Stimulated activated CD4-positive, alpha-beta T cell treated with anti-CD3 and anti-CD28 coated beads, TNF-alpha, amount 100 ng/mL, for 1 hour (primary cell): ENCODE measurements around the gene RAD23A.
A peak's percentile ranks its signal among the peaks of the same experiment; 100 is the strongest.
"Not testable (repeated sequence)": the region's sequence is repeated elsewhere in the genome, so short reads cannot be mapped to it uniquely, and the experiment has no call there.

Experiments used
- DNase-seq, 3 donors: peaks; one replicate each; pipeline ENCODE4 v3.0.0-alpha.2; 2020; ENCODE audit warnings: low read depth in 3 of 3, low spot score in 1 of 3

Gene RAD23A

DNA sequence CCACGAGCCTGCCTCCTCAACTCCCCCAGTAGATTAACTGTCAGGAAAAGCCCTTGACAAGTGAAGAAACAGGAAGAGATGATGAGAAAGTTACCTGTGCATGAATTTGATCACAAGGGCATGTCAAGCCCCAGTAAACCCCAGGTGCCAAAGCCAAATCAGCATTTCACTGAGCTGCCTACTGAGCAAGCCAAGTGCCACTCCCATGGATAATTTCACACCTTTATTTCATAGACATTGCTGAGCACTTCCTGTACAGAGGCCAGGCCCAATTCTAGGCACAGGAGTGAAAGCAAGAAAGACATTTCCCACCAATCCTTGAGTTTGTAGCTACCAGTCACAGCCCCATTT, 8.9 kb downstream of the RAD23A start:
- no peak for DNase-seq

DNA sequence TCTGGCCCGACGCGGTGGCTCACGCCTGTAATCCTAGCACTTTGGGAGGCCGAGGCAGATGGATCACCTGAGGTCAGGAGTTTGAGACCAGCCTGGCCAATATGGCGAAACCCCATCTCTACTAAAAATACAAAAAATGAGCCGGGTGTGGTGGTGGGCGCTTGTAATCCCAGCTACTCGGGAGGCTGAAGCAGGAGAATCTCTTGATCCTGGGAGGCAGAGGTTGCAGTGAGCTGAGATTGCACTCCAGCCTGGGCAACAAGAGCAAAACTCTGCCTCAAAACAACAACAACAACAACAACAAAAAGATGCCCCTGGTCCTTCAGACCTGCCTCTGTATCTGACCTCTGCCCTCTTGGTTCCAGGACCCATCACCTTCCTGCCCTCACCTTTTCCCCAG, 9.9 kb downstream of the RAD23A start:
- not testable (repeated sequence) for DNase-seq

DNA sequence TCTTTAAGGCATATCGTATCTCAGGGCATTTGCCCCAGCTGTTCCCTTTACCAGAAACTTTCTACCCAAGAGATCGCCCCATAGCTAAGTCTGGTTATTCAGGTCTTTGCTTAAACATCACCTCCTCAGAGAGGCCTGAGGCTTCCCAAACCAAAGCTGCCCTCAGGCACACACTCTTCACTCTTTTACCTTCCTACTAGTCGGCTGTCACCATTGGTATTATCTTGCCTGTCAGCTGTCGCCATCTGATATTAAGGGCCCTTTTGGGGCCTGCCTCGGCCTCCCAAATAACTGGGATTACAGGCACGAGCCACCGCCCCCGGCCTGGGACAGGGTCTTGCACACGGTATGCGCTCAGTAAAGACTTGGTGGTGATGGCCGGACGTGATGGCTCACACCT, 10.3 kb downstream of the RAD23A start:
- DNase-seq, result no peak

DNA sequence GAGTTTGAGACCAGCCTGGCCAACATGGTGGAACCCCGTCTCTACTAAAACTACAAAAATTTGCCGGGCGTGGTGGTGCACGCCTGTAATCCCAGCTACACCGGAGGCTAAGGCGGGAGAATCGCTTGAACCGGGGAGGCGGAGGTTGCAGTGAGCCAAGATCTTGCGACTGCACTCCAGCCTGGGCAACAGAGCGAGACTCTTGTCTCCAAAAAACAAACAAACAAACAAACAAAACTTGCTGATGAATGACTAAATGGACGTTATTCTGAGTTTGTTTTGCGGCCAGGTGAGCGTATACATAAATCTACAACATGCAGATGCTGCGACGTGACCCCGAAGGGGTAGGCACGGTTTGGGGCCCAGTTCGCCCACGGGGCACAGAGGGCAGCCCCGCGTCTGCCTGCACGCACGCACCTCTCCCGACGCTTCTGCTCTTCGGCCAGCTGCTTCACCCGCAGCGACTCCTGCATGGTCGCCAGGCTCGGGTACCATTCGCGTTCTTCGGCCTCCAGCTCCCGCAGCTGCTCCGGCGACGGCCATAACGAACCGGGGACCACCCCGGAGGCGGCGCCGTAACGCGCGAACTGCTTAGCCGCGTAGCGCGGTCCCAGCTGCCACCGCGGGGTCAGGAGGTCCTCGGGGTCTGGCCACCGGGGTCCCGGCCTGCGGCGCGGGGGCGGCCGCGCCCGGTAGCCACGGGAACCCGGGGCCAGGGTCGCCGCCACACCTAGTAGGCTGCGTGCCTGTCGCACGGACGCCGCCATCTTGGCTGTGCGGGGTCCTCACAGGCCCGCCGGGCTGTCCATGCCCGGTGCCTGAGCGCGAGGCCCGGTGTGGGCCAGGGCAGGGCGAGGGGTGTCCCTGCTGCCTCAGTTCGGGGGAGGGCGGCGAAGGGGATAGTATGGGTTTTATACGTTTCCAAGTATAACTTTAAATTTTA, 11.1 kb downstream of the RAD23A start, which contains the start of gene GADD45GIP1:
Gene GADD45GIP1, minus strand, starts transcription at position 778 of the 943 bp plus-strand sequence. Its CDS starts 11 bp downstream, at position 767.
- DNase-seq, result peak; percentile 54 to 75 (median 55)

DNA sequence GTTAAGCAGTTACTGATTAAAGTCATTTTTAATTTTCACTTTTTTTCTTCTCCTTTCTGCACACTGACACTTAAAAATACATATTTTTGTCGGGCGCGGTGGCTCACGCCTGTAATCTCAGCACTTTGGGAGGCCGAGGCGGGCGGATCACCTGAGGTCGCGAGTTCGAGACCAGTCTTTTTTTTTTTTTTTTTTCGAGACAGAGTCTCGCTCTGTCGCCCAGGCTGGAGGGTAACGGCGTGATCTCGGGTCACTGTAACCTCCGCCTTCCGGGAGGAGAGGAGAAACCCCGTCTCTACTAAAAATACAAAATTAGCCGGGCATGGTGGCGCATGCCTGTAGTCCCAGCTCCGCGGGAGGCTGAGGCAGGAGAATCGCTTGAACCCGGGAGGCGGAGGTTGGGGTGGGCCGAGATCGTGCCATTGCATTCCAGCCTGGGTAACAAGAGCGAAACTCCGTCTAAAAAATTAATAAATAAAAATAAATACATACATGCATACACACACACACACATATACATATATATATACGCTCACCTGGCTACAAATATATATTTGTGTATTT, 11.8 kb downstream of the RAD23A start:
- not testable (repeated sequence) for DNase-seq

DNA sequence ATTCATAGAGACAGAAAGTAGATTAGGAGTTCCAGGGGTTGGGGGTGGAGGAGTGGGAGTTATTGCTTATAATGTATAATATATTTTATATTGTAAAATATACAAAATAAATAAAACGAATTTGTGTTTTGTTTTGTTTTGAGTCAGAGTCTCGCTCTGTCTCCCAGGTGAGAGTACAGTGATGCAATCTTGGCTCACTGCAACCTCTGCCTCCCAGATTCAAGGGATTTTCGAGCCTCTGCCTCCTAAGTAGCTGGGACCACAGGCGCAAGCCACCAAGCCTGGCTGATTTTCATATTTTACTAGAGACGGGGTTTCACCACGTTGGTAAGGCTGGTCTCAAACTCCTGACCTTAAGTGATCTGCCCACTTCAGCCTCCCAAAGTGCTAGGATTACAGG, 13.8 kb downstream of the RAD23A start:
- DNase-seq, result no peak

DNA sequence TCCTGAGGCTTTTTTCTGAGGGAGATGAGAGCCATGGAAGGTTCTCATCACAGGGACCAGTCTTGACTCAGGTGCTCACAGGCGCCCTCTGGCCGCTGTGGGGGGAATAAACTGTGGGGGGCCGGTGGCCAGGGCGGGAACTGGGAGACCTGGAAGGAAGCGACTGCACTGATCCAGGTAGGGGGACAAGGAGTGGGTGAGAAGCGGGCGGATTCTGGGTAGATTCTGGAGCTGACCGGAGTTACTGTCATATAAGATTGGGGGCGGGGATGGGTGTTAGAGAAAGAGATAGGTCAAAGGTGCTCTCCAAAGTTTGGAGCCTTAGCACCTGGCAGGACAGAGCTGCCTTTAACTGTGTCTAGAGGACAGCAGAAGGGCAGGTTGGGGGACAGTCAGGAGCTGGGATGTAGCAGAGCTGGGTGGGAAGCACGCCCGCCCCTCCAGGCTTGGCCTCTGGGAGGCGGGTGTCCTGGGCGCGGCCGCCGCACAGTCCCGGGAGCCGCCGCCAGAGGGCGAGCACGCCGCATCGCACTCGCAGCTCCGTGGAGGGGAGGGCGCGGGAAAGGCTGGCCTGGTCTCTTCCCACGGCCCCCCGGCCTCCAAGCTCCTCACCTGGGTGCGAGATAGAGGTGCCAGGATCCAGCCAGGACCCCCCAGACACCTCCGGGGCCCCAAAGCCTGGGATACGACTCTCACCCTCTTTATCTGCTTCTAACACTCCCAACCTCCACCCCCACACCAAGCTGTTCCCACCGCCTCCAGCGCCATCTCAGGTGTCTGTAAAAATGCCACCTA, 19.6 kb downstream of the RAD23A start:
- peak; percentile 52 to 76 (median 57) for DNase-seq

DNA sequence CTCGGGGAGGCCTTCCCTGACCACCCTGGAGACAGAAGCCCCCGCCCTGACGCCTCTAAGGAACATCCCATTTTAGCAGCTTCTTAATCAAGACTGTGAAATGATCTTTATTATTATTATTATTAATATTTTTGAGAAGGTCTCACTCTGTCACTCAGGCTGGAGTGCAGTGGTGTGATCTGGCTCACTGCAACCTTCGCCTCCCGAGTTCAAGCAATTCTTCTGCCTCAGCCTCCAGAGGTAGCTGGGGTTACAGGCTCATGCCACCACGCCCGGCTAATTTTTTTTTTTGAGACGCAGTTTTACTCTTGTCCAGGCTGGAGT, 20.1 kb downstream of the RAD23A start:
- no peak for DNase-seq

DNA sequence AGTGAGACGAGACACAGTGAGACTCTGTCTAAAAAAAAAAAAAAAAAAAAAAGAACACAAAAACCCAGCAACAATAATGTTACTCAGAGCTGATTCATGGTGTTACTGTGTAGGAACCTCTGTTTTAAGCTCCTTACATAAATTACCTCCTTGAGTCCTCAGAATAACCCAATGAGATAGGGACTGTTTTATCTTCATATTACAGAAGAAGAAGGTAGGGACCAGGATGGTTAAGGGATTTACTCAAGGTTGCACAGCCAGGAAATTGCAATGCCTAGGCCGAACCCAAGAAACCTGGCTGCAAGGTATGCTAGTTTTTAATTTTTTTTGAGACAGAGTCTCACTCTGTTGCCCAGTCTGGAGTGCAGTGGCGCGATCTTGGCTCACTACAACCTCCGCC, 22.2 kb downstream of the RAD23A start:
- no peak for DNase-seq

DNA sequence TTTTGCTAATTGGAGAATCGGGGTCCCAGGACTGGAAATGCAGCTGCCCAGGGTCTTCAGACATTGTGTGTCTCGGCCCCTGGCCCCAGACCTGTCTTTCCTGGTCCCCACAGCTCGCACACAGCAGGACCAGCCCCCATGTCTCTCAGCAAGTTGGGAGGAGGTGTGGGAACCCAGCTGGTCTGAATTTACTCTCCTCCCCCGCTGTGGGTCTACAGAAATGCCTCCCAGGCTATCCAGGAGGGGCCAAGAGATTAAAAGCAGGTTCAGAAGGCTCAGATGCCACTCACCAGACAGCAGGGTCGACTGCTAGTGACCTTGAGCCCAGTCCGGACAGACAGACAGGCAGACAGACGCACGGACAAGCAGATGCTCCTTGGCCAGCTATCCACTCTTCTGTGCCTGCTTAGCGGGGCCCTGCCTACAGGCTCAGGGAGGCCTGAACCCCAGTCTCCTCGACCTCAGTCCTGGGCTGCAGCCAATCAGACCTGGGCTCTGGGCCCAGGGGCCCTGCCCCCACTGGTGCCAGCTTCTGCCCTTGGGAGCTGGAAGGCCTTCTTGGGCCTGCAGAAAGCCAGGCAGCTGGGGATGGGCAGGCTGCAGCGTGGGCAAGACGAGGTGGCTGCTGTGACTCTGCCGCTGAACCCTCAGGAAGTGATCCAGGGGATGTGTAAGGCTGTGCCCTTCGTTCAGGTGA, 23.8 kb downstream of the RAD23A start, which contains the start of gene DAND5:
Gene DAND5, plus strand, starts transcription at position 285 of the 697 bp plus-strand sequence. Its CDS starts 85 bp downstream, at position 370.
- no peak for DNase-seq

DNA sequence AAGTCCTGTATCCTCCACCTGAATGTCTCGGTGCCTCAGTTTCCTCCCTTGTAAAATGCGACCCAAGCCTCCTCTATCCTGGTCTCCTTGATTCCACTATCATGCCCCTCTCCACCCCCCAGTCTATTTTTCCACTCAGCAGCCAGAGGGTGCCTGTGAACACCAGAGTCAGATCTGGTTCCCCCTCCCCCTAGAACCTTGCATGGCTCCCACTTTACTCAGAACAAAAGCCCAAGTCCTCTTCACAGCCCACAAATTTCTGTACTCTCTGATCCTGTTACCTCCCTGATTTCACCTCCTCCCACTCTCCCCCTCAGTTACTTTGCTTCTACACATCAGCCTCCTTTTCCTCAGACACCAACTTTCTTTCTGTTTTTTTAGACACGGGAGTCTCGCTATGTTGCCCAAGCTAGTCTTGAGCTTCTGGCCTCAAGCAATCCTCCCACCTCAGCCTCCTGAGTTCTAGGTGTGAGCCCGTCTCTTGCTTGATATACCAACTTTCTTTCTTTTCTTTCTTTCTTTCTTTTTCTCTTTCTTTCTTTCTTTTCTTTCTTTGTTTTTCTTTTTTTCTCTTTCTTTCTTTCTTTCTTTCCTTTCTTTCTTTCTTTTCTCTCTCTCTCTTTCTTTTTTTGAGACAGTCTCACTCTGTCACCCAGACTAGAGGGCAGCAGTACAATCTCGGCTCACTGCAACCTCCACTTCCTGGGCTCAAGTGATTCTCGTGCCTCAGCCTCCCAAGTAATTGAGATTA, 24.6 kb downstream of the RAD23A start:
- no peak for DNase-seq

DNA sequence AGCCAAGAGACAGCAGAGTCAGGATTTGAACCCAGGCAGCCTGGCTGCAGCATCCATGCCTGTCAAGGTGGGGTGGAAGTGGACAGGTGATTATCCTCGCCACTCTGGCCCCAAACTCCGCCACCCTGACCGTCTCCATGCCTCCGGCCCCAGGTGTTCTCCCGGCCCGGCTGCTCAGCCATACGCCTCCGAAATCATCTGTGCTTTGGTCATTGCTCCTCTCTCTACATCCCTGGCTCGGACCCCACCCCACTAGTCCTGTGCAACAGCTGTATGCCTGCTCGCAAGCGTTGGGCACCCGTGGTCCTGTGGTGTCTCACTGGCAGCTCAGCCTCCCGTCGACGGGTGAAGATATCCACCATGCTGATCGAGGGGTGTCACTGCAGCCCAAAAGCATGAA, 27.6 kb downstream of the RAD23A start:
- no peak for DNase-seq

DNA sequence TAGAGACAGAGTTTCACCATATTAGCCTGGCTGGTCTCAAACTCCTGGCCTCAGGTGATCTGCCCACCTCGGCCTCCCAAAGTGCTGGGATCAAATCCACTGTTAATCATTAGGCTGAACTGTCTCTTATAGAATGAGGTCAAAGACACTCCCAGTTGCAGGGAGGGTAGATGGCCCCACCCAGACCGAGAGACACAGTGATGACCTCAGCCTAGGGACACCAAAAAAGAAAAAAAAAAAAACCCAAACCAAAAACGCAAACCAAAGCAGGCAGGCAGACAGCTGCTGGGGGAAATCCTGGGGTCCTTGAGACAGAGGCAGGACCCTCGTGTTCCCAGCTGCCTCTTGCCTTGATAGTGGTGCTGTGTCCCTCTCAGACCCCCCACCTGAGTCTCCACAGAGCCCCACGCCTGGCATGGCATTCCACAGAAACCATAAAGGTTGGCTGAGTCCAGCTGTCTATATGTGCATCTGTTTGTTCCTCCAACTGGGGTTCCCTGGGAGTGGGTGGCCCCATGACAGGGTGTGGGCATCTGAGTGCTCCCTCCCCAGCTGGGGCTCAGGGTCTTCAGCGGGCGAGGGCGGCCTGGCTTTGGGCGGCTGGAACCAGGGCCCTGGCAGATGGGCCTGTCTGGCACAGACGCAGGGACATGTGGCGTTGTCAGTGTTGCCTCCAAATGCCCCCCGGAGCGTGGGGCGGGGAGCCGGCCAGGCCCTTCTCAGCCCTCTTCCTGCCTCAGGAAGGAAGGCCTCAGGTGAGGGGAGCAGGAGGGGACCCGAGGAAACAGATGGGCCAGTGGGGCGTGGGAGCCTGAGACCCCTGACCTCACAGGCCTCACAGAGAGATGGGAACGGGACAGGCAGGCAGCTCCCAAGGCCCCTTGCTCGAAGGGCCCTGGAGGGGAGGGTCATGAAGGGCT, 28.9 kb downstream of the RAD23A start:
- DNase-seq, result no peak

DNA sequence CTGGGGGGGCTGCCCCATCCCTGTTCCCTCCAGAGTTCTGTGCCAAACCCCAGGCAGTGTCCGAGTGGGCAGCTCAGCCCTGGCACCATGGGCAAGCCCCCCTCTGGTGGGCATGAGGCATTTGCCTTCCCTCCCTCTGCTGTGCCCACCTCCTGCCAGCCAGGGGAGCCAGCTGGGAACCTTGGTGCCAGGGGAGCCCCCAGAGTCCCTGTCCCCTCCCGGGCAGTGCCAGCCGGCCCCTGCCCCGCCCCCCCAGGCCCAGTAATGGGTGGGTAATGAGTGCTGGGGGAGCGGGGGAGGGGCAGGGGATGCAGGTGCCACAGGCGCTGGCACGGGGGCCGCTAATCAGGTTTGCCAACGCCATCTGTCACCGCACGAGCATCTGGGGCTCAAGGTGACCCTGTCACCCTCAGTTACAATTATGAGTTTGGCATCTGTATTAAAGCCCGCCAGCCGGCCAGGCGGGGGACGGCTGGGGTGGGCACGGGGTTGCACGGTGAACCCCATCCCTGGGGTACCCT, 29.6 kb downstream of the RAD23A start:
- no peak for DNase-seq

DNA sequence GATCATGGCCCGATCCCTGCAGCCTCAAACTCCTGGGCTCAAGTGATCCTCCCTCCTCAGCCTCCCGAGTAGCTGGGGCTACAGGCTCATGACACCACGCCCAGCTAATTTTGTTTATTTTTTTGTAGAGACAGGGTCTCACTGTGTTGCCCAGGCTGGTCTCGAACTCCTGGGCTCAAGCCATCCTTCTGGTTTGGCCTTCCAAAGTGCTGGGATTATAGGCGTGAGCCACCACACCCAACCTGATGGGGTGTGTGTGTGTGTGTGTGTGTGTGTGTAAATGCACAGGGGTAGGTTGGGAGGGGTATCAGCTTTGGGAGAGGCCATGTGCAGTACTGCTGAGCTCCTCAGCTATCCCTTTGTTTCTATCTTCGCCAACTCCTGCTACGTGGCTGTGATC, 30.4 kb downstream of the RAD23A start:
- not testable (repeated sequence) for DNase-seq

DNA sequence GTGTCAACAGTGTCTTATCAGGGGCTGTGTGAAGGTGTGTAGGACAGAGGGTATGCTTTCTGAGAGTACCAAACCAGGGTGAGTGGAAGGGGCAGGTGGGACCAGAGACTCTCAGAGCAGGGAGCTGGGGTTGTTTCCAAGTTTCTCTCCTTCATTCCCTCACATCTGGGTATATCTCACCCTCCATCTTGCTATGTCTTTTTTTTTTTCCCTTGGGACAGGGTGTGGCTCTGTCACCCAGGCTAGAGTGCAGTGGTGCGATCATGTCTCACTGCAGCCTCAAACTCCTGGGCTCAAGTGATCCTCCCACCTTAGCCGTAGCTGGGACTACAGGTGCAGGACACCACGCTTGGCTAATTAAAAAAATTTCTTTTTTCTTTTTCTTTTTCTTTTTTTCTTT, 34.3 kb downstream of the RAD23A start:
- DNase-seq, result no peak

DNA sequence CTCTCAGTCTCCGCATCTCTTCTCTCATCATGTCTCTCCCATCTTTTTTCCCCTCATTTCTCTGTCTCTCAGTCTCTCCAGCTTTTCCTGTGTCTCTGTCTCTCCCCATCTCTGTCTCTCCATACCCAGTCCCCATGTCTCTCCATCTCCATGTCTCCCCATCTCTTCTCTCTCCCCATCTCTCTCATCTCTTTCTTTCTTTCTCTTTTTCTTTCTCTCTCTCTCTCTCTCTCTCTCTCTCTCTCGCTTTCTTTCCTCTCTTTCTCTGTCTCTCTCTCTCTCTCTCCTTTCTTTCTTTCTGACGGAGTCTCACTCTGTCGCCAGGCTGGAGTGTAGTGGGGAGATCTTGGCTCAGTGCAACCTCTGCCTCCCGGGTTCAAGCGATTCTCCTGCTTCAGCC, 37.0 kb downstream of the RAD23A start:
- no peak for DNase-seq

DNA sequence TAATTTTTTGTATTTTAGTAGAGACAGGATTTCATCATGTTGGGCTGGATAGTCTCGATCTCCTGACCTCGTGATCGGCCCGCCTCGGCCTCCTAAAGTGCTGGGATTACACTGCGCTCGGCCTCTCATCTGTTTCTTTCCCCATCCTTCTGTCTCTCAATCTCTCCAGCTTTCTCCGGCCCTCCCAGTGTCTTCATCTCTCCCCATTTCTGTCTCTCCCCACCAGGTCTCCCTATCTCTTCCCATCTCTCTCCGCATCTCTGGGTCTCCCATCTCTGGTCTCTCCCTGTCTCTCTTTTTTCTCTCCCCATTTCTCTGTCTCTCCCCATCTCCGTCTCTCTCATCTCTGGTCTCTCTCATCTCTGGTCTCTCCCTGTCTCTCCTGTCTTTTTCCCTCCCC, 37.4 kb downstream of the RAD23A start:
- DNase-seq, result no peak

DNA sequence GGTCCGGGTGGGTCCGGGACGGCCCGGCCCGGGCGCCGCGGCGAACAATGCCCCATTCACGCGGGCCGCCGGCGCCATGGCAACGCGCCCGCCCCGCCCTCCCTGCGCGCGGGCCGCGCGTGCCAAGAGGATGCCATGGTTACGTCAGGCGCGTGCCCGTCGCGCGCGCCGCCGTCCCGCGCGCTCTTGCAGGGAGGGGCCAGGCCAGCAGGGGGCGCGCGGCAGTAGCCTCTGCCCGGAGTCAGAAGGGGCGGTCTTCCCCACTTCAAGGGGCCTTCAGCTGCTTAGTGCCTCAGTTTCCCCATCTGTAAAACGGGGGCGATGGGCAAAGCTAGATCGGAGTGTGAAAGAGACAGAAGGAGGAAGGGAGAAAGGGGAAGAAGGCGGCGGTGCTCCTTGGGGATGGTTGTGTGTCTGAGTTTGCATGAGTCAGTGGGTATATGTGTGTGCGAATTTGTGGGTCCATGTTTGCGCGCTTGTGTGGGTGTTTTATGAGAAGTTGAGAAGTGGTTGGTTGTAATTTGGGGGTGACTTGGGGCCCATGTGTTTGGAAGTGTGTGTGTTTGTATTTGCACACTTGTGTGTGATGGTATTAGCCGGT, 38.0 kb downstream of the RAD23A start:
- DNase-seq, result peak; percentile 52 to 84 (median 77)
